SW 1271 (cell line): ENCODE results near the gene RBM27.
"Not testable (repeated sequence)": the region's sequence is repeated elsewhere in the genome, so short reads cannot be mapped to it uniquely, and the experiment has no call there.

Experiments
- DNase-seq, 2 experiments: peaks; one replicate each; lab custom pipeline; 2025; lab: John Stamatoyannopoulos, UW

The RBM27 gene, protein sequence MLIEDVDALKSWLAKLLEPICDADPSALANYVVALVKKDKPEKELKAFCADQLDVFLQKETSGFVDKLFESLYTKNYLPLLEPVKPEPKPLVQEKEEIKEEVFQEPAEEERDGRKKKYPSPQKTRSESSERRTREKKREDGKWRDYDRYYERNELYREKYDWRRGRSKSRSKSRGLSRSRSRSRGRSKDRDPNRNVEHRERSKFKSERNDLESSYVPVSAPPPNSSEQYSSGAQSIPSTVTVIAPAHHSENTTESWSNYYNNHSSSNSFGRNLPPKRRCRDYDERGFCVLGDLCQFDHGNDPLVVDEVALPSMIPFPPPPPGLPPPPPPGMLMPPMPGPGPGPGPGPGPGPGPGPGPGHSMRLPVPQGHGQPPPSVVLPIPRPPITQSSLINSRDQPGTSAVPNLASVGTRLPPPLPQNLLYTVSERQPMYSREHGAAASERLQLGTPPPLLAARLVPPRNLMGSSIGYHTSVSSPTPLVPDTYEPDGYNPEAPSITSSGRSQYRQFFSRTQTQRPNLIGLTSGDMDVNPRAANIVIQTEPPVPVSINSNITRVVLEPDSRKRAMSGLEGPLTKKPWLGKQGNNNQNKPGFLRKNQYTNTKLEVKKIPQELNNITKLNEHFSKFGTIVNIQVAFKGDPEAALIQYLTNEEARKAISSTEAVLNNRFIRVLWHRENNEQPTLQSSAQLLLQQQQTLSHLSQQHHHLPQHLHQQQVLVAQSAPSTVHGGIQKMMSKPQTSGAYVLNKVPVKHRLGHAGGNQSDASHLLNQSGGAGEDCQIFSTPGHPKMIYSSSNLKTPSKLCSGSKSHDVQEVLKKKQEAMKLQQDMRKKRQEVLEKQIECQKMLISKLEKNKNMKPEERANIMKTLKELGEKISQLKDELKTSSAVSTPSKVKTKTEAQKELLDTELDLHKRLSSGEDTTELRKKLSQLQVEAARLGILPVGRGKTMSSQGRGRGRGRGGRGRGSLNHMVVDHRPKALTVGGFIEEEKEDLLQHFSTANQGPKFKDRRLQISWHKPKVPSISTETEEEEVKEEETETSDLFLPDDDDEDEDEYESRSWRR

GRCh38 chr5:146203011-146203871, at the start of gene RBM27:
RBM27 (plus strand) TSS chr5:146203605; CDS start chr5:146203766, 161 bp downstream.
- DNase-seq: peak; percentile 98 to 100

GRCh38 chr5:146158255-146158654, 45.1 kb upstream of the RBM27 start:
- no peak for DNase-seq

DNA sequence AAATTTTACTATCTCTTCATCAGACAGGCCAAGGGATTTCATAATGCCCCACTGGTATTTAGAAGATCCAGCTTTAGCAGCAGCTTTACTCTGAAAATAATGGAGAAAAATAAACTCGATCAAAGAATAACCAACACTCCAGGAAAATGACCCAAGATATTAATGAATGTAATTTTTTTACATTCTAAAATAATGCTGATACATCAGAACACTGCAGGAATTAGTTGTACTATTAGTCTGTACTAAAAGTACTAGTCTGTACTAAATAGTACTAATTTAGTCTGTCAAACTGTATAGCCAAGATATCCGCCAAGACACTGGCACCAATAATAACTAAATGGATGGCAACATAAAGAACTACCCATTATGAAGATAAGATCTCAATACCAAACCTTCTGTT, 39.0 kb upstream of the RBM27 start:
- DNase-seq: no peak

DNA sequence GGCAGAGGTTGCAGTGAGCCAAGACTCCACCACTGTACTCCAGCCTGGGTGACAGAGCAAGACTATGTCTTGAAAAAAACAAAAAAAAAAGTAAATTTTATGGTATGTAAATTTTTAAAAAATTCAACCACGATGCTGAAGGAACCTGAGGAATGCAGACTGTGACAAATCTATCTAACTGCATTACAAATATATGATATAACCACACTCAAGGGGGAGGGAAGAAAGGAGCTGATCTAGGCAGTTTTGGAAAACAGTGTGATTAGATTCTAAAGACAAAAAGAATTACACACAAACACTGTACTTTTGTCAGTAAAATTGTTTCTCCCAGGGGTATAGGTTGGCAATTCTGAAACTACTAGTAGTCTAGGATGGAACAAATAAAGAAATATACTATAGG, 37.9 kb upstream of the RBM27 start:
- DNase-seq: no peak

DNA sequence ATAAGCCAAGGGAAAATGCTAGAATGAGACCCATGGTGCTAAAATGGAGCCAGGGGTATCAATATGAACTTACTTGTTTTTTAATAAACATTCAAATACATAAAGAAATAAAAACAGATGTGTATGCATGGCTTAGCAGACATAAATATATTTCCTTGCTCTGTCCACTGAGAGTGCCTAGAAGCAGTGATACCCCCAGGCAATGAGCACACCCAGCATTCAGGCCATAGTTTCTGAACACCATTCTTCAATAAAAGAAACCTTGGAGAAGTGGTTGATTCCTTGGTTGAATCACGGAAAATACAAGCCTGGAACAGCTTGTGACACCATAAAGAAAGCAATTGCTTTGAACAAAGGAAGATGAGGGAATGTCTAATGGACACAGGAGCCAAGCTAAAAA, 37.5 kb upstream of the RBM27 start:
- DNase-seq: no peak

DNA sequence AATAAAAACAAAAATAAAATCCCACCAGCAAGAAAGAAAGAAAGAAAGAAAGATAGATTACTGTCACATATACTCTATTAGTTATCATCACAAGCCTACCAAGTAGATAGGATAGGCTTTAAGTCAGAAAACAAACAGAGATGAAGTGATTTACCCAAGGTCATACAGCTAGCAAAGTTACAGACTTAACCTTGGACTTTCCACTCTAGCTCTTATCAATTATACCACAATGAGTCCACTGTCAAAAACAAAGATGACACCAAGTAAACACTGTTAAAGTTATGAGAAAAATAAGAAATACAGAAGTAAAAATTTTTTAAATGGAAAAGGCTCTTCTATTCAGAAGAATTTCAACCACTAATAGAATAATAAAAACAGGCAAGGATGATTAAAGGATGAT, 34.3 kb upstream of the RBM27 start:
- DNase-seq: no peak

- not testable (repeated sequence) for DNase-seq
These were observed 30.4 kb upstream of the RBM27 start for GRCh38 chr5:146173049-146173448.

DNA sequence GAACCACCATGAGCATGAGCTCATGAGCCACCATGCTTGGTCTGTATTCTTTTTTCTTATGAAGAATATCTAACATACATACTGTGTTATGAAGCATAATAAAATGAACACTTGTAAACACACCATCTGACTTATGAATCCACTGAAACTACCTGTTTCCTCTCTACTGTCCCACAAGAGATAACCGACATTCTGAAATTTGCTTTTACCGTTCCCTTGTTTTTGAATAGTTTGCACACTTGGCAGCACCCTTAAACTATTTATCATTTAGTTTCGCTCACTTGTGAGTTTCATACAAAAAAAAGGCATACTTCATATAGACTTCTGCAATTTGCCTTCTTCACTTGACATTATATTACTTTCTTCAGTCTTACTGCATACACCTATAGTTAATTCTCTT, 29.8 kb upstream of the RBM27 start:
- DNase-seq: no peak

DNA sequence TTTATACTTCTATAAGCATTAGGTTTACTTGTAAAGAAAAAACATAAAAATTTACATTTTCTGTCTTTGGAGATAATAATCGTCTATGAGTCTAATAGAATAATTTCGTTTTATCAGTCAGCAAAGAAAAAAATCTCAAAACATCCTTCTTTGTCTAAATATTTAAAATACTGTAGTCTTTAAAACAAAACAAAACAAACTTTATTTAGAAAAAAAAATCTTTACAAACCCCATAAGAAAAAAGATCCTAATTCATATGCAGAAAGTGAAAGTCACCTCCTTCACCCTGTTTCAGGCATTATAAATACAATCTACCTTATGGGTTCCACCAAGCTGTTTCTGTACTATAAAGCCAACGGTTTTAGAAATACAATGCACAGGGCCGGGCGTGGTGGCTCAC, 26.6 kb upstream of the RBM27 start:
- no peak for DNase-seq

DNA sequence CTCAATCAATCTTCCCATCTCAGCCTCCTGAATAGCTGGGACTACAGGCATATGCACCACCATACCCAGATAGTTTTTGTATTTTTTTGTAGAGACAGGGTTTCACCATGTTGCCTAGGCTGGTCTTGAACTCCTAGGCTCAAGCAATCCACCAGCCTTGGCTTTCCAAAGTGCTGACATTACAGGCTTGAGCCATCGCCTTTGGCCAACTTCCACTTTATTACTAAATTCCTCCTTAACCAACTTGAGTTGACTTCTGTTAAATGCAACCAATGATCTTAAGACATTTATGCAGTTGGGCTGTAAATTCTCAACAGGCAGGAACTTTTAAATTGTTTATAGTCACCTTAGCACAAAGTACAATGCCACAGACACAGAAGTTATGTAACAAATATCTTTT, 23.7 kb upstream of the RBM27 start:
- no peak for DNase-seq

GRCh38 chr5:146183403-146183802, 20.0 kb upstream of the RBM27 start:
- DNase-seq: not testable (repeated sequence)

- peak in 1 of 2 experiments; percentile 33 for DNase-seq
These were observed 18.2 kb upstream of the RBM27 start for GRCh38 chr5:146185161-146185560.

GRCh38 chr5:146188358-146188757, 15.0 kb upstream of the RBM27 start:
- DNase-seq: peak in 1 of 2 experiments; percentile 33

DNA sequence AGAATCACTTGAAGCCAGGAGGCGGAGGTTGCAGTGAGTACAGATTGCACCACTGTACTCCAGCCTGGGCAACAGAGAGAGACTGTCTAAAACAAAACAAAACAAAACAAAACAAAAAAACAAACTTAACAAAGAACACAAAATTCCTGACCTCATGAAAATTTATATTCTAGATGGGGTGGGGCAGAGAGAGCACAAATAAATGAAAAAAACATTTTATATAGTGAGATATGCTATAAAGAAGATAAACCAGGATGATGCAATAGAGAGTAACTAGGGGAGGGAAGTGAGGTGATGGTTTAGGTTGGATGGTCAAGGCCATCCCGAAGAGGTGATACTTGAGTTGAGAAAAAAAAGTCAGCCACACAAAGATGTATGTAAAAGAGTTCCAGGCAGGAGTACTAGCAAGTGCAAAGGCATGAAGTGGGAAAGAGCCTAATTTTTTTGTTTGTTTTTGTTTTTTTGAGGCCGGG, 10.8 kb upstream of the RBM27 start:
- DNase-seq: no peak

GRCh38 chr5:146193285-146193684, 10.1 kb upstream of the RBM27 start:
- no peak for DNase-seq

DNA sequence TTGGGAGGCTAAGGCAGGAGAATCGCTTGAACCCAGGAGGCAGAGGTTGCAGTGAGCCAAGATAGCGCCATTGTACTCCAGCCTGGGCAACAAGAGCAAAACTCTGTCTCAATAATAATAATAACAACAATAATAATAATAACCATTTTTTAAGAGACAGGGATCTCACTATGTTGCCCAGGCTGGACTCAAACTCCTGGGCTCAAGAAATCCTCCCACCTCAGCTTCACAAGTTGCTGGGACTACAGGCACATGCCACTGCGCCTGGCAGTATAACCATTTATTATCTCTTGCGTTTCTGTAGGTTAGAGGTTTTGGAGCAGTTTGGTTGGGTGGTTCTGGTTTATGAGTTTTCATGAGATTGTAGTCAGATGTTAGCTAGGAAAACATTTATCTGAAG, 8.4 kb upstream of the RBM27 start:
- DNase-seq: not testable (repeated sequence)

- no peak for DNase-seq
These were observed 6.9 kb upstream of the RBM27 start for GRCh38 chr5:146196459-146197048.

GRCh38 chr5:146199176-146199815, 4.1 kb upstream of the RBM27 start:
- no peak for DNase-seq

DNA sequence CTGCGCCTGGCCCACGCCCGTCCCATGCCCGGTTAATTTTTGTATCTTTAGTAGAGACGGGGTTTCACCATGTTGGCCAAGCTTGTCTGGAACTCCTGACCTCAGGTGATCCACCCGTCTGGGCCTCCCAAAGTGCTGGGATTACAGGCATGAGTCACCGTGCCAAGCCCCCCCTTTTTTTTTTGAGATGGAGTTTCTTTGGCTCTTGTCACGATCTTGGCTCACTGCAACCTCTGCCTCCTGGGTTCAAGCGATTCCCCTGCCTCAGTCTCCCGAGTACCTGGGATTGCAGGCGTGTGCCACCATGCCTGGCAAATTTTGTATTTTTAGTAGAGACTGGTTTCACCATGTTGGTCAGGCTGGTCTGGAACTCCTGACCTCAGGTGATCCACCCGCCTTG, 1.6 kb upstream of the RBM27 start:
- DNase-seq: not testable (repeated sequence)

GRCh38 chr5:146203872-146204192, 427 bp downstream of the RBM27 start:
- DNase-seq: no peak
